HepG2 (cell line): ENCODE data around the gene LAMA5. TPM values are rescaled to one million over a fixed set of nuclear protein-coding genes. Genes with fewer than 3 reads are reported as not detected.

ENCODE experiments used
- AHR ChIP-seq: IDR thresholded peaks from 2 replicates; pipeline ENCODE4 v1.6.1; 2018; ENCODE audit warnings: missing genetic modification reagents, missing compliant biosample characterization
- ELF3 ChIP-seq: IDR thresholded peaks from 2 replicates; pipeline ENCODE4 v1.6.1; 2016; ENCODE audit warnings: missing genetic modification reagents, missing compliant biosample characterization
- MBNL3 ChIP-seq: fragments of 250-450 bp; sonication (Bioruptor Pico); conservative IDR thresholded peaks from 2 replicates; pipeline ENCODE4 v1.8.0; 2022; ENCODE audit warnings: mild to moderate bottlenecking, inconsistent platforms
- NBN ChIP-seq: fragments of 450-650 bp; conservative IDR thresholded peaks from 2 replicates; pipeline ENCODE4 v1.6.1; 2017
- NFE2L1 ChIP-seq: sonication (generic); formaldehyde crosslinking; IDR thresholded peaks from 2 replicates; pipeline ENCODE4 v1.4.0; 2020; ENCODE audit warnings: missing genetic modification reagents, mild to moderate bottlenecking, borderline replicate concordance
- NR2F1 ChIP-seq, 2 experiments: fragments of 450-650 bp in 1 of 2; formaldehyde crosslinking in 1 of 2; IDR thresholded peaks; 2 replicates each; pipeline versions ENCODE4 v1.5.0 to v1.6.1; 2016 to 2020; ENCODE audit warnings: mild to moderate bottlenecking in 1 of 2, missing compliant biosample characterization in 1 of 2, missing genetic modification reagents in 1 of 2, moderate library complexity in 1 of 2
- RFXAP ChIP-seq: sonication (generic); formaldehyde crosslinking; IDR thresholded peaks from 2 replicates; pipeline ENCODE4 v1.4.0; 2020; ENCODE audit warnings: missing genetic modification reagents, borderline replicate concordance
- TGIF2 ChIP-seq: IDR thresholded peaks from 2 replicates; pipeline ENCODE4 v1.6.1; 2016; ENCODE audit warnings: control low read depth, missing compliant biosample characterization
- XBP1 ChIP-seq: sonication (generic); formaldehyde crosslinking; IDR thresholded peaks from 2 replicates; pipeline ENCODE4 v1.5.0; 2020; ENCODE audit warnings: missing genetic modification reagents
- polyA plus RNA-seq, 8 experiments: library from polyadenylated mRNA; depleted of rRNA in 3 of 8; stranded (reverse) in 7 of 8; unstranded in 1 of 8; fragments of >200 nt; fragmentation: Illumina TruSeq in 4 of 8; extraction: Trizol in 4 of 8; gene quantifications; 2 replicates each; pipeline versions ENCODE4 v1.2.1 to v1.2.3, GENCODE V29; 2011 to 2016; ENCODE audit warnings: low read depth in 4 of 8, missing spikeins in 1 of 8, mixed read lengths in 1 of 8; ENCODE audit not compliant: insufficient read depth in 1 of 8
- total RNA-seq, 5 experiments: library from RNA; depleted of rRNA; stranded (reverse); fragments of >200 nt; fragmentation: Illumina TruSeq; extraction: Trizol; gene quantifications; 2 replicates each; pipeline ENCODE4 v1.2.3, GENCODE V29; 2016; ENCODE audit warnings: low read depth in 1 of 5
- TF ChIP-seq, protein P1 (sequence below): sonication (generic); formaldehyde crosslinking; IDR thresholded peaks from 2 replicates; pipeline ENCODE4 v1.9.0; 2021; ENCODE audit warnings: missing genetic modification reagents, mild to moderate bottlenecking, borderline replicate concordance
- TF ChIP-seq, protein P2 (sequence below): sonication (generic); formaldehyde crosslinking; IDR thresholded peaks from one replicate; pipeline ENCODE4 v1.5.1; 2020; ENCODE audit warnings: mild to moderate bottlenecking, missing genetic modification reagents; ENCODE audit errors: not compliant biosample characterization
- TF ChIP-seq, protein P3 (sequence below): IDR thresholded peaks from 2 replicates; pipeline ENCODE4 v1.6.1; 2016; ENCODE audit warnings: low read depth, missing genetic modification reagents, missing compliant biosample characterization
- TF ChIP-seq, protein P4 (sequence below): sonication (generic); formaldehyde crosslinking; IDR thresholded peaks from 2 replicates; pipeline ENCODE4 v1.8.1; 2023; ENCODE audit warnings: missing genetic modification reagents, mild to moderate bottlenecking, borderline replicate concordance

The LAMA5 gene
- total and polyA plus RNA-seq, 2 of the 13 experiments (the other 11 are each of a cell fraction or from before 2014, with no cell fraction given), result 21.0 to 44.7 TPM

DNA sequence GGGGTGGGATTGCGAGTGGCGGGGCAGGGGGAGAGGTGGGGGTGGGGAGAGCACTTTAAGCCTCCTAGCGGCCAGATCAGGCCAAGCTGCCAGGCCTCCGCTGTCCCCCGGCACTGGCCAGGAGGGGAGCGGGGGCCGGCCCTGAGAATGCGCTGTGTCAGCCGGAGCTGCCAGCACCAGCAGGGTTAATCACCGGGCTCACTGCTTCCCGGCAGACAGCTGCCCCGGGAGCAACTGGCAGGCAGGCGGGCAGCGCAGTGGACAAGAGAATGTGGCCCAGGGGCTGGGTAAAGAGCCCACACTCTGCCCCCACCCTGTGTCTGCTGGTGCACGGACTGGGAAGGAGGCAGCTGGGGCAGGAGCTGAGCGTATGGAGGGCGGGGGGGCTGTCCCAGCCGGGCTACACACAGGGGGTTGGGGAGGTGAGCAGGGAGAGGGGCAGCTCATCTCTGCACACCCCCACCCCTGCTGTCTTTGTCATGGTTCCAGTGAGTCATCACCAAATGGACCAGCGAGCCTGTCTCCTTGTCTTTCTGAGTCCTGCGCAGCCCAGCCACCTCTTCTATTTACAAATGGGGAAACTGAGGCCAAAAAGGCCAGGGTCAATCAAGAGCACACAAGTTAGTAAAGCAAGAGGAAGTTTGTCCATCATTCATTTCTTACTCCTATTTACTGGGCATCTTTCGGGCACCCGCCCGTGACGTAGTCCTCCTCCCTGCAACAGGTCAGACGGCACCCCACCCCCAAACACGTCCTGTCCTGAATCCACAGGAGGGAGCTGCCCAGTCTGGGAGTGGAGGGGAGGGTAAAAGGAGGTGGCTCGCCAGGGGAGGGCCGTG is 2.1 kb upstream of the LAMA5 start (continued):
- TF ChIP-seq, protein P1, sequence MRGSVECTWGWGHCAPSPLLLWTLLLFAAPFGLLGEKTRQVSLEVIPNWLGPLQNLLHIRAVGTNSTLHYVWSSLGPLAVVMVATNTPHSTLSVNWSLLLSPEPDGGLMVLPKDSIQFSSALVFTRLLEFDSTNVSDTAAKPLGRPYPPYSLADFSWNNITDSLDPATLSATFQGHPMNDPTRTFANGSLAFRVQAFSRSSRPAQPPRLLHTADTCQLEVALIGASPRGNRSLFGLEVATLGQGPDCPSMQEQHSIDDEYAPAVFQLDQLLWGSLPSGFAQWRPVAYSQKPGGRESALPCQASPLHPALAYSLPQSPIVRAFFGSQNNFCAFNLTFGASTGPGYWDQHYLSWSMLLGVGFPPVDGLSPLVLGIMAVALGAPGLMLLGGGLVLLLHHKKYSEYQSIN (CRISPR knock-in tag), result no peak
- TF ChIP-seq TGIF2 (CRISPR knock-in tag) (no peak; the same call in 1 of the 2 replicates), XBP1 (CRISPR knock-in tag) (no peak), NFE2L1 (CRISPR knock-in tag) (no peak), RFXAP (peak; percentile 41; the same call in 1 of the 2 replicates), ELF3 (CRISPR knock-in tag) (no peak; the same call in 1 of the 2 replicates), NBN (no peak), MBNL3 (CRISPR knock-in tag) (no peak), NR2F1 (CRISPR knock-in tag; IDR thresholded peaks at IDR 0.05) (peak in 1 of 2 experiments; percentile 38; a peak in 1 of 4 replicates), AHR (peak; percentile 89; the same call in 1 of the 2 replicates)
- TF ChIP-seq, protein P2, sequence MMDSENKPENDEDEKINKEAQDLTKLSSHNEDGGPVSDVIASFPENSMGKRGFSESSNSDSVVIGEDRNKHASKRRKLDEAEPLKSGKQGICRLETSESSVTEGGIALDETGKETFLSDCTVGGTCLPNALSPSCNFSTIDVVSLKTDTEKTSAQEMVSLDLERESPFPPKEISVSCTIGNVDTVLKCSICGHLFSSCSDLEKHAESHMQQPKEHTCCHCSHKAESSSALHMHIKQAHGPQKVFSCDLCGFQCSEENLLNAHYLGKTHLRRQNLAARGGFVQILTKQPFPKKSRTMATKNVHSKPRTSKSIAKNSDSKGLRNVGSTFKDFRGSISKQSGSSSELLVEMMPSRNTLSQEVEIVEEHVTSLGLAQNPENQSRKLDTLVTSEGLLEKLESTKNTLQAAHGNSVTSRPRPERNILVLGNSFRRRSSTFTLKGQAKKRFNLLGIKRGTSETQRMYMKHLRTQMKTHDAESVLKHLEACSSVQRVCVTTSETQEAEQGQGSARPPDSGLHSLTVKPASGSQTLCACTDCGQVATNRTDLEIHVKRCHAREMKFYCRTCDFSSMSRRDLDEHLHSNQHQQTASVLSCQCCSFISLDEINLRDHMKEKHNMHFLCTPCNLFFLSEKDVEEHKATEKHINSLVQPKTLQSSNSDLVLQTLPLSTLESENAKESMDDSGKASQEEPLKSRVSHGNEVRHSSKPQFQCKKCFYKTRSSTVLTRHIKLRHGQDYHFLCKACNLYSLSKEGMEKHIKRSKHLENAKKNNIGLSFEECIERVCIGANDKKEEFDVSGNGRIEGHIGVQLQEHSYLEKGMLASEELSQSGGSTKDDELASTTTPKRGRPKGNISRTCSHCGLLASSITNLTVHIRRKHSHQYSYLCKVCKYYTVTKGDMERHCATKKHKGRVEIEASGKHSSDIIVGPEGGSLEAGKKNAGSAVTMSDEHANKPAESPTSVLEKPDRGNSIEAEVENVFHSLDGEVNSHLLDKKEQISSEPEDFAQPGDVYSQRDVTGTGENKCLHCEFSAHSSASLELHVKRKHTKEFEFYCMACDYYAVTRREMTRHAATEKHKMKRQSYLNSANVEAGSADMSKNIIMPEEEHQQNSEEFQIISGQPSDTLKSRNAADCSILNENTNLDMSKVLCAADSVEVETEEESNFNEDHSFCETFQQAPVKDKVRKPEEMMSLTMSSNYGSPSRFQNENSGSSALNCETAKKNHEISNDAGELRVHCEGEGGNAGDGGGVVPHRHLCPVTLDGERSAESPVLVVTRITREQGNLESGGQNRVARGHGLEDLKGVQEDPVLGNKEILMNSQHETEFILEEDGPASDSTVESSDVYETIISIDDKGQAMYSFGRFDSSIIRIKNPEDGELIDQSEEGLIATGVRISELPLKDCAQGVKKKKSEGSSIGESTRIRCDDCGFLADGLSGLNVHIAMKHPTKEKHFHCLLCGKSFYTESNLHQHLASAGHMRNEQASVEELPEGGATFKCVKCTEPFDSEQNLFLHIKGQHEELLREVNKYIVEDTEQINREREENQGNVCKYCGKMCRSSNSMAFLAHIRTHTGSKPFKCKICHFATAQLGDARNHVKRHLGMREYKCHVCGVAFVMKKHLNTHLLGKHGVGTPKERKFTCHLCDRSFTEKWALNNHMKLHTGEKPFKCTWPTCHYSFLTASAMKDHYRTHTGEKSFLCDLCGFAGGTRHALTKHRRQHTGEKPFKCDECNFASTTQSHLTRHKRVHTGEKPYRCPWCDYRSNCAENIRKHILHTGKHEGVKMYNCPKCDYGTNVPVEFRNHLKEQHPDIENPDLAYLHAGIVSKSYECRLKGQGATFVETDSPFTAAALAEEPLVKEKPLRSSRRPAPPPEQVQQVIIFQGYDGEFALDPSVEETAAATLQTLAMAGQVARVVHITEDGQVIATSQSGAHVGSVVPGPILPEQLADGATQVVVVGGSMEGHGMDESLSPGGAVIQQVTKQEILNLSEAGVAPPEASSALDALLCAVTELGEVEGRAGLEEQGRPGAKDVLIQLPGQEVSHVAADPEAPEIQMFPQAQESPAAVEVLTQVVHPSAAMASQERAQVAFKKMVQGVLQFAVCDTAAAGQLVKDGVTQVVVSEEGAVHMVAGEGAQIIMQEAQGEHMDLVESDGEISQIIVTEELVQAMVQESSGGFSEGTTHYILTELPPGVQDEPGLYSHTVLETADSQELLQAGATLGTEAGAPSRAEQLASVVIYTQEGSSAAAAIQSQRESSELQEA (CRISPR knock-in tag), result no peak
- TF ChIP-seq, protein P3, sequence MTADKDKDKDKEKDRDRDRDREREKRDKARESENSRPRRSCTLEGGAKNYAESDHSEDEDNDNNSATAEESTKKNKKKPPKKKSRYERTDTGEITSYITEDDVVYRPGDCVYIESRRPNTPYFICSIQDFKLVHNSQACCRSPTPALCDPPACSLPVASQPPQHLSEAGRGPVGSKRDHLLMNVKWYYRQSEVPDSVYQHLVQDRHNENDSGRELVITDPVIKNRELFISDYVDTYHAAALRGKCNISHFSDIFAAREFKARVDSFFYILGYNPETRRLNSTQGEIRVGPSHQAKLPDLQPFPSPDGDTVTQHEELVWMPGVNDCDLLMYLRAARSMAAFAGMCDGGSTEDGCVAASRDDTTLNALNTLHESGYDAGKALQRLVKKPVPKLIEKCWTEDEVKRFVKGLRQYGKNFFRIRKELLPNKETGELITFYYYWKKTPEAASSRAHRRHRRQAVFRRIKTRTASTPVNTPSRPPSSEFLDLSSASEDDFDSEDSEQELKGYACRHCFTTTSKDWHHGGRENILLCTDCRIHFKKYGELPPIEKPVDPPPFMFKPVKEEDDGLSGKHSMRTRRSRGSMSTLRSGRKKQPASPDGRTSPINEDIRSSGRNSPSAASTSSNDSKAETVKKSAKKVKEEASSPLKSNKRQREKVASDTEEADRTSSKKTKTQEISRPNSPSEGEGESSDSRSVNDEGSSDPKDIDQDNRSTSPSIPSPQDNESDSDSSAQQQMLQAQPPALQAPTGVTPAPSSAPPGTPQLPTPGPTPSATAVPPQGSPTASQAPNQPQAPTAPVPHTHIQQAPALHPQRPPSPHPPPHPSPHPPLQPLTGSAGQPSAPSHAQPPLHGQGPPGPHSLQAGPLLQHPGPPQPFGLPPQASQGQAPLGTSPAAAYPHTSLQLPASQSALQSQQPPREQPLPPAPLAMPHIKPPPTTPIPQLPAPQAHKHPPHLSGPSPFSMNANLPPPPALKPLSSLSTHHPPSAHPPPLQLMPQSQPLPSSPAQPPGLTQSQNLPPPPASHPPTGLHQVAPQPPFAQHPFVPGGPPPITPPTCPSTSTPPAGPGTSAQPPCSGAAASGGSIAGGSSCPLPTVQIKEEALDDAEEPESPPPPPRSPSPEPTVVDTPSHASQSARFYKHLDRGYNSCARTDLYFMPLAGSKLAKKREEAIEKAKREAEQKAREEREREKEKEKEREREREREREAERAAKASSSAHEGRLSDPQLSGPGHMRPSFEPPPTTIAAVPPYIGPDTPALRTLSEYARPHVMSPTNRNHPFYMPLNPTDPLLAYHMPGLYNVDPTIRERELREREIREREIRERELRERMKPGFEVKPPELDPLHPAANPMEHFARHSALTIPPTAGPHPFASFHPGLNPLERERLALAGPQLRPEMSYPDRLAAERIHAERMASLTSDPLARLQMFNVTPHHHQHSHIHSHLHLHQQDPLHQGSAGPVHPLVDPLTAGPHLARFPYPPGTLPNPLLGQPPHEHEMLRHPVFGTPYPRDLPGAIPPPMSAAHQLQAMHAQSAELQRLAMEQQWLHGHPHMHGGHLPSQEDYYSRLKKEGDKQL (CRISPR knock-in tag), result no peak; the same call in 1 of the 2 replicates
- TF ChIP-seq, protein P4, sequence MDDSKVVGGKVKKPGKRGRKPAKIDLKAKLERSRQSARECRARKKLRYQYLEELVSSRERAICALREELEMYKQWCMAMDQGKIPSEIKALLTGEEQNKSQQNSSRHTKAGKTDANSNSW, result no peak
